ENCODE data around the gene CLN5. TPM values are rescaled to one million over a fixed set of nuclear protein-coding genes. Genes with fewer than 3 reads are reported as not detected.

CLN5 gene
- total and polyA plus RNA-seq, 7 donors: 7.8 to 29.3 (median 14.0) TPM

DNA sequence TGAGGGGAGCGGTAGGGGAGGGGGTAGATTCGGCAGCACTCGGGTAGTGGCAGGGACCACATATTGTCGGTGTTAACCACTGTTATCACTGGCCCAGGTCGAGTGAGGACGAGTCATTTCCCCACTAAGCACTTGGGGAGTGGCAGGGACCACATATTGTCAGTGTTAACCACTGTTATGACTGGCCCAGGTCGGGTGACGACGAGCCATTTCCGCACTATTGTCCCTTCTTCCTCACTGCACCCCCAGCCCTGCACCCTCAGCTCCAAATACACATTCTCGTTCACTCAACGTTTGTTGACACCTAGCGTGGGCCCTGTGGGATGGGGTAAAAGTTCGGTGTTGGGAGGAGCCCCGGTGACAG, 467 bp upstream of the CLN5 start:
- intact Hi-C loops (cut with DNase I): loop anchor here (10.0 kb wide), 2 partner anchors 333 to 347 kb away; partner anchors contain the start of gene MYCBP2
- Histone ChIP-seq H3K27me3 (no peaks in the 10 kb centered on the region), H3K27ac (peak overlapping the region; percentile 79 to 93 (median 91)), H3K9me3 (no peaks in the 10 kb centered on the region), H3K4me3 (peak overlapping the region; percentile 52 to 80 (median 77)), H3K4me1 (peaks cover 0 to 27% (median 12%) of the 10 kb centered on the region in 4 donors), H3K36me3 (peaks cover 0 to 11% (median 0%) of the 10 kb centered on the region in 4 donors)
- 33 to 48% methylated on average over 15 of the region's 15 CpGs for WGBS, 2 donors
- TF ChIP-seq POLR2AphosphoS5 (IDR thresholded peaks at IDR 0.05) (no peak), EP300 (IDR thresholded peaks at IDR 0.05) (no peak), POLR2A (IDR thresholded peaks at IDR 0.05) (no peak)
- TF ChIP-seq, protein P1, sequence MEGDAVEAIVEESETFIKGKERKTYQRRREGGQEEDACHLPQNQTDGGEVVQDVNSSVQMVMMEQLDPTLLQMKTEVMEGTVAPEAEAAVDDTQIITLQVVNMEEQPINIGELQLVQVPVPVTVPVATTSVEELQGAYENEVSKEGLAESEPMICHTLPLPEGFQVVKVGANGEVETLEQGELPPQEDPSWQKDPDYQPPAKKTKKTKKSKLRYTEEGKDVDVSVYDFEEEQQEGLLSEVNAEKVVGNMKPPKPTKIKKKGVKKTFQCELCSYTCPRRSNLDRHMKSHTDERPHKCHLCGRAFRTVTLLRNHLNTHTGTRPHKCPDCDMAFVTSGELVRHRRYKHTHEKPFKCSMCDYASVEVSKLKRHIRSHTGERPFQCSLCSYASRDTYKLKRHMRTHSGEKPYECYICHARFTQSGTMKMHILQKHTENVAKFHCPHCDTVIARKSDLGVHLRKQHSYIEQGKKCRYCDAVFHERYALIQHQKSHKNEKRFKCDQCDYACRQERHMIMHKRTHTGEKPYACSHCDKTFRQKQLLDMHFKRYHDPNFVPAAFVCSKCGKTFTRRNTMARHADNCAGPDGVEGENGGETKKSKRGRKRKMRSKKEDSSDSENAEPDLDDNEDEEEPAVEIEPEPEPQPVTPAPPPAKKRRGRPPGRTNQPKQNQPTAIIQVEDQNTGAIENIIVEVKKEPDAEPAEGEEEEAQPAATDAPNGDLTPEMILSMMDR (IDR thresholded peaks at IDR 0.05): no peak
- DNase-seq: peak; percentile 67

DNA sequence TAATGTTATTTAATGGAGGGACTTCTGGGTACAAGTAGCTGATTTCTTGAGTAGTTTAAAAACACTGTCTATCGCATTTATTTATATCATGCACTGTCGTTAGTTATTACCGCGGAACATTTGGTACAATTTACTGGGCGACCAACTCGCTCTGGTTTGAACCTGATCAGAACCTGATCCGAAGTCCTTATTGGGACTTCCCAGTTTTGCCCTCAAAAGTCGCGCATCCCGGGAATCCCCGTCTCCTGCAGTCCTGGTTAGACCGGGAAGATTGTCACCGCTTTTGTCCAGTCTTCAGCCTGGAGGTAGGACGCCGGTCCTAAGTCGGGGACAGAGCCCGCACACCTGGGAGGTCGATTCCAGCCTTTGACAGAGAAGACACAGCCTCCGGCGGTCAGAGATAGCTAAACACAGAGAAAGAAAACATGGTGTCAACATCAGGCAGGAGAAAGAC, 694 bp downstream of the CLN5 start:
- WGBS, 2 donors: 1 to 2% methylated on average over 20 of the region's 20 CpGs
- intact Hi-C loops (cut with DNase I): loop anchor here (2.0 to 10.0 kb wide), 4 partner anchors 34 to 348 kb away; partner anchors contain the start of genes FBXL3, KCTD12 and MYCBP2
- peaks cover 0 to 21% (median 0%) of the 10 kb centered on the region in 4 donors for H3K36me3 ChIP-seq
- no peak for DNase-seq
- peak overlapping the region; percentile 79 to 93 (median 91) for H3K27ac ChIP-seq
- TF ChIP-seq EP300 (IDR thresholded peaks at IDR 0.05) (no peak), POLR2A (IDR thresholded peaks at IDR 0.05) (no peak), POLR2AphosphoS5 (IDR thresholded peaks at IDR 0.05) (no peak)
- TF ChIP-seq, protein P1 (IDR thresholded peaks at IDR 0.05): no peak
- H3K4me1 ChIP-seq: peaks cover 0 to 27% (median 12%) of the 10 kb centered on the region in 4 donors
- H3K27me3 ChIP-seq: no peaks in the 10 kb centered on the region
- H3K9me3 ChIP-seq: no peaks in the 10 kb centered on the region
- H3K4me3 ChIP-seq: peak overlapping the region; percentile 52 to 80 (median 77)

DNA sequence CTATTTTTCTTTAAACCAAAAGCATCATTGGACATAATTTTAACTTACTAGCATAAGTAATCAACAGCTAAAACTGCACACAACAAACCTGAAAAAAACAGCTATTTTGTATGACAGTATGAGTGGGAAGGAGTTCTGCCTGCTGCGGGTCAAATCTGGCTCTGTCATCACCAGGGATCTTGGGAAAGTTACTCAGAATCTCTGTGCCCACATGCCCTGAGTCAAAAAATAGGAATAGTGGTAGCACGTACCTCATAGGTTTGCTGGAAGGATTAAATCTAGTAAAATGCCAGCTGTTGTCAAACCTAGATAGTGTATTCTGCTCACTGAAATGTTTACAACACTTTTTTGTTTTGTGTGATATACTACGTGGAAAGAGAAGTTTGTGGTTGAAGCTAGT, 1.1 kb downstream of the CLN5 start:
- H3K27me3 ChIP-seq: no peaks in the 10 kb centered on the region
- no peak for DNase-seq
- peak overlapping the region; percentile 52 to 80 (median 77) for H3K4me3 ChIP-seq
- peak overlapping the region; percentile 79 to 93 (median 91) for H3K27ac ChIP-seq
- H3K9me3 ChIP-seq: no peaks in the 10 kb centered on the region
- WGBS, 2 donors: 44 to 57% methylated on average over 3 of the region's 3 CpGs
- intact Hi-C loops (cut with DNase I): loop anchor here (2.0 to 10.0 kb wide), 4 partner anchors 34 to 348 kb away; partner anchors contain the start of genes FBXL3, KCTD12 and MYCBP2
- peaks cover 0 to 27% (median 12%) of the 10 kb centered on the region in 4 donors for H3K4me1 ChIP-seq
- H3K36me3 ChIP-seq: peaks cover 0 to 26% (median 0%) of the 10 kb centered on the region in 4 donors
- TF ChIP-seq POLR2AphosphoS5 (IDR thresholded peaks at IDR 0.05) (no peak), POLR2A (IDR thresholded peaks at IDR 0.05) (no peak), EP300 (IDR thresholded peaks at IDR 0.05) (no peak)
- TF ChIP-seq, protein P1 (IDR thresholded peaks at IDR 0.05): no peak

DNA sequence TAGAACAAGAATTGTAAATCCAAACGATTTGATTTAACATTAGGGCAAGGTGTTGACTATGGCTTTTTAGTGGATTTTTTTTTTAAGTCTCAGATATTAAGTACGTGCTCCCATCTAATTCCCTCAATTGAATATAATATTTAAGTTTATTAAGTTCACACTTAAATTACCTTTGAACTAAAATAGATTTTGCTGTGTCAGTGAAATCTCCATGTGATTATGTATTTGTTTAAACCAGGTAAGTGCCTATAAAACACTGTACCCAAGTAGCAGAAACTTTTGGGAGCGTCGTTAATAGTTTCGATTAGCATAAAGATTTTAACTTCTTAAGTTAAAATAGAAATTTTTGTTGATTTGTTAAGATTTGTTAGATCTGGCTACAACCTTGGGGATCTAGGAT, 1.6 kb downstream of the CLN5 start:
- Histone ChIP-seq H3K36me3 (peaks cover 0 to 30% (median 0%) of the 10 kb centered on the region in 4 donors), H3K27me3 (no peaks in the 10 kb centered on the region), H3K4me3 (no peak overlapping the region), H3K27ac (peak overlapping the region; percentile 79 to 93 (median 91)), H3K4me1 (peaks cover 0 to 27% (median 12%) of the 10 kb centered on the region in 4 donors), H3K9me3 (no peaks in the 10 kb centered on the region)
- intact Hi-C loops (cut with DNase I): loop anchor here (2.0 to 10.0 kb wide), 4 partner anchors 33 to 349 kb away; partner anchors contain the start of genes FBXL3, KCTD12 and MYCBP2
- DNase-seq: no peak
- TF ChIP-seq, protein P1 (IDR thresholded peaks at IDR 0.05): no peak
- TF ChIP-seq POLR2AphosphoS5 (IDR thresholded peaks at IDR 0.05) (no peak), POLR2A (IDR thresholded peaks at IDR 0.05) (no peak), EP300 (IDR thresholded peaks at IDR 0.05) (no peak)
- 81 to 86% methylated on average over 5 of the region's 5 CpGs for WGBS, 2 donors

Data from sigmoid colon (tissue), 7 donors.